Smooth muscle cell of the brain vasculature (primary cell): Measurements from ENCODE around the gene CNGA1.
"Not testable (repeated sequence)": the region's sequence is repeated elsewhere in the genome, so short reads cannot be mapped to it uniquely, and the experiment has no call there.

Source experiments
- DNase-seq: peaks from one replicate; pipeline ENCODE4 v3.0.0-alpha.2; 2012; ENCODE audit warnings: low read depth, low spot score

Gene CNGA1

GRCh38 chr4:48030470-48030869 lies 14.0 kb upstream of the CNGA1 start:
- DNase-seq: no peak

DNA sequence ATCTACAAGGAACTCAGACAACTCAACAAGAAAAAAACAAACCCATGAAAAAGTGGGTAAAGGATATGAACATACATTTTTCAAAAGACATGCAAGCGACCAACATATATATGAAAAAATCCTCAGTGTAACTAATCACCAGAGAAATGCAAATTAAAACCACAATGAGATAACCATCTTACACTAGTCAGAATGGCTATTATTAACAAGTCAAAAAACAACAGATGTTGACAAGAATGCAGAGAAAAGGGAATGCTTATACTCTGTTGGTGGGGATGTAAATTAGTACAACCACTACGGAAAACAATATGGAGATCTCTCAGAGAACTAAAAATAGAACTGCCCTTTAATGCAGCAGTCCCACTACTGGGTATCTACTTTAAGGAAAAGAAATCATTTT lies 12.2 kb upstream of the CNGA1 start:
- DNase-seq: no peak

GRCh38 chr4:48027653-48028052 lies 11.2 kb upstream of the CNGA1 start:
- DNase-seq: no peak

- DNase-seq: no peak
Measured at GRCh38 chr4:48025005-48025404, 8.5 kb upstream of the CNGA1 start.

GRCh38 chr4:48024522-48024921 lies 8.0 kb upstream of the CNGA1 start:
- no peak for DNase-seq

GRCh38 chr4:48022192-48022799 lies 5.8 kb upstream of the CNGA1 start:
- no peak for DNase-seq

DNA sequence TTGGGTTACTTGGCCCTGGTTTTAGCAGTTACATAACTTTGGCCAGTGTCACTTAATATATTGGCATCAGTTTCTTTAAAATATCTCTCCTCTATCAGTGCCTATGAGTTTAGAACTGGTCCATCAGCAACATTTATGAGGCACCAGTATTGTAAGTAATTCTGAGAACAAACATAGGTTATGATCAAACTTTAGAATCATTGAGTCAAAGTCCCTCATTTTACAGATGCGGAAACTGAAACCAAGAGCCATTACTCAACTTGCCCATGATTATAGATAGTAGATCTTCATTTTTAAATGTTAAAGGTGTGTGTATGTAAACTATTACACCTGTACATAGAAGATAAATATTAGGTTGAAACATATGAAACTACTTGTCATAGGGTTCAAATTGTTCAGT lies 4.6 kb upstream of the CNGA1 start:
- DNase-seq: no peak

GRCh38 chr4:48018112-48018511 lies 1.6 kb upstream of the CNGA1 start:
- DNase-seq: no peak

DNA sequence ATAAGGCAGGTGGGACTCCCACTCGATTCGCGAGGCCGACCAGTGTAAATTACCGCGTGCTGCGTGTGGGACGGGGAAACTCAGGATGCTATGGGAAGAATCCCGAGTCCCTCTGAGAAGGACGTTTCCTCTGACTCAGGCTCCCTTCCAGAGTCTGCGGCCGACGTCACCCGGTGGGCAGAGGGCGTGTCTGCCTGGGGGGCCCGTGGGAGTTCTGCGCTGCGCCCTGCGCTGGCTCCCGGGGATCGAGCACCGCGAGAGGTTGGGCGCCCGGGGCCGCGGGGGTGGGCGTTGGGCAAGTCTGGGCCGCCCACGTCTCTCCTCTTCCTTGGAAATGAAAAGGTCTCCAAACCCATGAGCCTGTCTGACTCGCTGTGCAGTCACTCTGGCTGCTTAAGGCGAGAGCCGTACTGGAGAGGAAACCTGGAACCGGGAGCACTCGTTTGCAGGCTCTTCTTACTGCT lies 659 bp upstream of the CNGA1 start:
- no peak for DNase-seq

DNA sequence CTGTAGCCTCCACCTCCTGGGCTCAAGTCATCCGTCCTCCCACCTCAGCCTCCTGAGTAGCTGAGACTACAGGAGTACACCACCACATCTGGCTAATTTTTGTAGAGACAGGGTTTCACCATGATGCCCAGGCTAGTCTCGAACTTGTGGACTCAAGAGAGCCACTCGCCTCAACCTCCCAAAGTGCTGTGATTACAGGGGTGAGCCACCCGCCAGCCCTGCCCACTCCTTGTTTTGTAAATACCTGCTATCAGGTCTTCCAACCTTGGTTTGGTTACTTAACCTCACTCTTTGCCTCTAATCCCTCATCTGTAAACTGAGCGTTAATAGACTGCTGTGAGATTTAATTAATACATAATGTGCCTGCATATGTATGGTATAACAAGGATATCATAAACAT lies 803 bp downstream of the CNGA1 start:
- DNase-seq: no peak

DNA sequence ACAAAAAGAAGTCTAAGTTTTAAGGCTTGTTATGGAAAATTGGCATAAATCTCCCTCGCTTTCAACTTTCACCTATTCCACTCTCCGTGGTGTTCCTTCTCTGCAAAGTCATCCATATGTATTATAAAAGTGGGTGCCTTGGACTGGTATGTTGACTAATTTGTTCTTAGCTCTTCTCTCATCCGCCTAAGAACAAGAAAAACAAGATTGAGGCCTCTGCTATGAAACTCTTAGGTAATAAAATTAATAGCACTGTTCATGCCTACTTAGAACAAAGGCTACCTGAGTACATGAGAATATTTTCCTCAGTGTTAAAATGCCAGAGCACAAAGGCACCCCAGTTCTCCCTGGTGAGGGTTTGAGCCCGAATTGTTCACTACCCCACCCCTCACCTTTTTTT lies 1.3 kb downstream of the CNGA1 start:
- DNase-seq: no peak

- no peak for DNase-seq
Measured at GRCh38 chr4:48012824-48013223, 3.7 kb downstream of the CNGA1 start.

DNA sequence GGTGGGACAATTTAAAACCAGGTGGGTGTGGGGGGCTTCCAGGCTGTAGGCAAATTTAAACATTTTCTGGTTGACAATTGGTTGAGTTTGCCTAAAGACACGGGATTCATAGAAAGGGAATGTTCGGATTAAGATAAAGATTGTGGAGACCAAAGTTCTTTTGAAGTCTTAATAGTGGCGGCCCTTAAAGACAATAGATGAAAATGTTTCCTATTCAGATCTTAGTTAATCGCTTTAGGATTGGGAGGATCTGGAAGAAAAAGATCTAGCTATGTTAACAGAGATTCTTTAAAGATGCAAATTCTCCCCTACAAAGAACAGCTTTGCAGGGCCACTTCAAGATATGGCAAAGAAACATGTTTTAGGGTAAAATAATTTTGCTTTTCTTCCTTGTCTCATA lies 4.8 kb downstream of the CNGA1 start:
- no peak for DNase-seq

- DNase-seq: not testable (repeated sequence)
Measured at GRCh38 chr4:48010906-48011305, 5.6 kb downstream of the CNGA1 start.

- no peak for DNase-seq
Measured at GRCh38 chr4:48008021-48008596, 8.4 kb downstream of the CNGA1 start.

DNA sequence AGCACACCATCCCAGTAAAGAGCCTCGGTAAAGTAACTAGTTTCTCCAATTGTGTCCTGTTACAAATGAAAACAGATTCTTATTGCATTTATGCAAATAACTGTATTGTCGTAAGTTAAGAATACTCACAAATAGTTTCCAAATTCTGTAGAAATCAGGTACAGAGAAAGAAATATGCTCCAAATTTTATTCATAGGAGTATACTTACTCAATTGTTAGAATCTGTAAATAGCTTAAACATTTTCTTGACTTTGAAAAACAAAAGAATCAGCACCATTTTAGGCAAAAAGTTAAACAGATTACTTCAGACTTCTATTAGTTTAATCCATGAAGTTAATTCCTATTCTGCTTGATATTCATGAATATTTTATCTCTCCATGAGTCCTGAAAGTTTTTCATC lies 10.7 kb downstream of the CNGA1 start:
- no peak for DNase-seq

GRCh38 chr4:48003568-48003967 lies 12.9 kb downstream of the CNGA1 start:
- DNase-seq: not testable (repeated sequence)

GRCh38 chr4:48002267-48002666 lies 14.2 kb downstream of the CNGA1 start:
- DNase-seq: no peak

DNA sequence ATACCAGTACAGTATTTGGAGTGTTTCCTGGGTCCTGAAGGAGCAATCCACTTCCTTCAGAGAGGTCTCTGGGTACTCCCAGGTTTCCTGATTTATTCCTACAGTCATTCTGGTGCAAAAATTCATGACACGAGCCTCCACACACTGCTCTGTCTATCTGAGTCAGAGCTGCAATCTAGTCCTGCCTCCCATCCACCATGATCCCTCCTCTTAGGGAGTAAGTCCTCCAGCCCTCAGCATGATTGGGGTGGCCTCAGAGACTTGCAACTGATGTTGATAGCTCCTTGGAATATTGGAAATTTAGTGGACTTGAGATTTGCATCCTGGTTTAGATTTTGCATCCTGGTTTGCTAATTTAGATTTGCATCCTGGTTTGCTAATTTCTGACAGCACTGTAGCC lies 20.5 kb downstream of the CNGA1 start:
- no peak for DNase-seq

DNA sequence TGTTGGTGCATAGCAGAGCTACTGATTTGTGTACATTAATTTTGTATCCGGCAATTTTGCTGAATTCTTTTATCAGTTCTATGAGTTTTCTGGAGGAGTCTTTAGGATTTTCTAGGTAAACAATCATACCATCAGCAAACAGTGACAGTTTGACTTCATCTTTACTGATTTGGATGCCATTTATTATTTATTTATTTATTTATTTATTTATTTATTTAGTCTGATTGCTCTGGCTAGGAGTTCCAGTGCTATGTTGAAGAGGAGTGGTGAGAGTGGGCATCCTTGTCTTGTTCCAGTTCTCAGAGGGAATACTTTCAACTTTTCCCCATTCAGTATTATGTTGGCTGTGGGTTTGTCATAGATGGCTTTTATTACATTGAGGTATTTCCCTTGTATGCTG lies 24.0 kb downstream of the CNGA1 start:
- DNase-seq: not testable (repeated sequence)

DNA sequence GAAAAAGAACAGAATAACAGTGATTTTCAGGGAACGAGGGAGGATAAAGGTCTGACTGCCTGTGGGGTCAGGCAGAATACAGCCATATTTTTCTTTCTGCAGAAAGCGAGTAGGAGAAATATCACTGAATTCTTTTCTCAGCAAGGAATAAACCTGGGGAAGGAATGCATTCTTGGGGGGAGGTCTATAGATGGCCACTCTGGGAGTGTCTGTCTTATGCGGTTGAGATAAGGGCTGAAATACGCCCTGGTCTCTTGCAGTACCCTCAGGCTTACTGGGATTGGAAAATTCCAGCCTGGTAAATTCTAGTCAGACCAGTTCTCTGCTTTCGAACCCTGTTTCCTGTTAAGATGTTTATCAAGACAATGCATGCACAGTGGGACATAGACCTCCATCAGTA lies 26.3 kb downstream of the CNGA1 start:
- no peak for DNase-seq

GRCh38 chr4:47974566-47974965 lies 41.9 kb downstream of the CNGA1 start:
- no peak for DNase-seq

GRCh38 chr4:47972721-47973120 lies 43.8 kb downstream of the CNGA1 start:
- no peak for DNase-seq

- DNase-seq: no peak
Measured at GRCh38 chr4:47972181-47972580, 44.3 kb downstream of the CNGA1 start.
